Activated CD4-positive, alpha-beta T cell treated with anti-CD3 and anti-CD28 coated beads for 48 hours (primary cell): ENCODE data around the gene TOX2.

Experiments used
- DNase-seq: peaks from one replicate; pipeline ENCODE4 v3.0.0-alpha.2; 2020

The TOX2 gene

DNA sequence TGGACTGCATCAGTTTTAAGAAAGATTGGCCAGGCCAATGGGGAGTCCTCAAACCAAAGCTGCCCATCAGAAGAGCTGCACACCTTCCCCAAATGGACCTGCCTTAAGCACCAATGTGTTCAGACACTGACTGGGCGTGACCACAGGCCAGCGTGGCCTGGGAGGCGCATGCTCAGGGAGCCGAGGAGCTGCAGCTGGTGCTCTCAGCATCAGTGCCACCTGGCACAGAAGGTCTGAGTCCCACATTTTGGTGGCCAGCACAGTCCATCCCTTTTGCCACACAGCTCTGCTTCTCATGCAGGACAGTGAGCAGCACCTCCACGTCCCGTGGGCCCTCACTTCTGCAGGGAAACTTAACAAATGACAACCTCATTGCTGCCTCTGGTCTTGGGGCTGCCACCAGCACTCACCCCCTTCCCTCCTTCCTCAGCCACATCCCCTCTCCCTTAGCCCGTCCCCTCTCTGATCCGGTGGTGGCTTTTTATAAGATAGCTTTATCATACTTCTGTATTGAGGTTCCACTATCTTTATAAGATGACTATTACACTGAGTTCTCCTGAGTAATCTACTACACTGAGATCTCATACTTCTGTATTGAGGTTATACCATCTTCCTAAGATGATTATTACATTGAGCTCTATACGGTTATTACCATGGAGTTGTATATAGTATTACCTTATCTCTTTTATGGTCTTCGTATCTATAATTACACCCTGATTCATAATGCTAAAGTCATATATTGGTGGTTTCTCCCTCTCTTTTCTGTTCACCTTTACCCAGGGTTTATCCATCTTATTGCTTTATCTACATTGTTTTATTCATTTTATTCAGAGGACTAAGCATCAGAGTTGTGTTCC, 109.1 kb downstream of the TOX2 start:
- DNase-seq, result no peak

GRCh38 chr20:44024820-44025580, 110.3 kb downstream of the TOX2 start:
- no peak for DNase-seq

DNA sequence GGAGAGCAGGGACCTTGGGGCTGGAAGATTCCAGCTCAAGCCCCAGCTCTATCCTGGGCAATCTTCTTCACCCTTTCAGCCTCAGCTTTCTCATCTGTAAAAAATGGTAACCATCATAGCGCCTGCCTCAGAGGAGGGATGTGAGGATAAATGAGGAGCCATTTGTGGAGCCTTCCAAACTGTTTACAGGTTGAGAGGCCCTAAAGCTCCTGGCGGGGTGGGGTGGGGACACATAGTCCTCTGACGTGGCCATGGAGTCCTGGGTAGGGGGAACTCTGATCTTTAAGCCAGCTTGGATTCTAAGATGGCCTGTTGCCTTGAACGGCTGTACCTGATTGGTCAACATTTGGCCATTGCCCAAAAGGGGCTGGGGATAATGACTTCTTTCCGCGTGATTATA, 111.1 kb downstream of the TOX2 start:
- no peak for DNase-seq

DNA sequence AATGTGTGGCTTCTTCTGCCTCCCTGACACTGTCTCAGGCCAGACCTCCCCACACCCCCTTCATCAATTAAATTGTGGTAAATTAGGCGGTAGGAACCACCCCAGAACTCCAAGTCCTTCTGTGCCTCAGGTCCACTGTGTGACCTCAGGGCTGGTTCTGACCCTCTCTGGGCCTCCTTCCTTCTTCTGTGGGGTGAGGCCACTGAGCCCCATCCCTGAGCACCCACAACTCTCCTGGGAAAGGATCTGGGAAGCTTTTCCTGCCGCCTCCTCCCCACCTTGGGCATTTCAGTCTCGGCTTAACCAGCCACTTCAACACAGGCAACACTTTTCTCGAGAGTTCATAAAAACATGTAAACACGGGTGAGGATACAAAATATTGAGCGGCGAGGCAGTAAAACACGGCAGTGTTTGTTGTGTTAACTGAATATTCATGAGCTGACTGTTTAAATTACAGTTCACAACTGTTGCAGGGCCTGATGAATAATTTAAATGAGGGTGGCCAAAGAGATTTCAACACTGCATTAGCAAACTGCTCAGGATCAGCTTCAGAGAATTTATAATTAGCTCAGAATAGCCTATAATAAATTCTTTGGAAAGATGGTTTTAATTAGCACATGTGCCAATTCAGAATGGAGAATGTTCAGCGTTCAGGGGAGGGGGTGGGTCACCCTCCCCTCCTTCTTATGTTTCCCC, 112.1 kb downstream of the TOX2 start:
- no peak for DNase-seq

GRCh38 chr20:44027343-44028002, 112.8 kb downstream of the TOX2 start:
- no peak for DNase-seq

DNA sequence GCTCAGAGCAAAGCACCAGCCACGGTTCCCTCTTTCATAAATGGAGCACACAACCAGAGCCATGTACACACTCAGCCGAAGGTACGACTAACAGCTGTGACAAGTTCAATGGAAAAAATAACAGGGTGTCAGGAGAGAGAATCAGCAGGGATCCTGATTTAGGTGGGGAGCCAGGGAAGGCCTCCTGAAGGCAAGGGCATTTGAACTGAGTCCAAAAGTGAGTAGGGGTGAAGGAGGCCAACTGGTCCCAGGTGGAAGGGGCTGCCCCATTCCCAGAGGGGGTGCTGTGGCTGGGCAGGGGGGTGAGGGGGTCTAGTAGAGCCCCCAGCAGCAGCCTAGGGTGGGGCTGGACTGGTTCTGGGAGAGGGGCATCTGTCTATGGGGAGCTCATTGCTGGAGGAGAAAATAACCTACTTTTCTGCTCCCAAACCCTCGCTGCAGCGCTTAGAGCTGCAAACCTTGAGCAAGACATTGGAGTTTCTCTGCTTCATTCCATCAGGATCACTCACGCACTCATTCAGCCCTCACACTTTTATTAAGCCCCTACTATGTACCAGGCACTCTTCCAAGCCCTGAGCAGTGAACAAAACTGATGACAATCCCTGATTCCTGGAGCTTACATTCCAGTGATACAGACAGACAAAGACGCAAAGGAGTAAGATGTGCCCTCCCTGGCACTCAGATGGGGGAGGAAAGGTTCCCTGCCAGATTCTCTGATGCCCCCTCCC, 113.5 kb downstream of the TOX2 start:
- DNase-seq, result no peak

DNA sequence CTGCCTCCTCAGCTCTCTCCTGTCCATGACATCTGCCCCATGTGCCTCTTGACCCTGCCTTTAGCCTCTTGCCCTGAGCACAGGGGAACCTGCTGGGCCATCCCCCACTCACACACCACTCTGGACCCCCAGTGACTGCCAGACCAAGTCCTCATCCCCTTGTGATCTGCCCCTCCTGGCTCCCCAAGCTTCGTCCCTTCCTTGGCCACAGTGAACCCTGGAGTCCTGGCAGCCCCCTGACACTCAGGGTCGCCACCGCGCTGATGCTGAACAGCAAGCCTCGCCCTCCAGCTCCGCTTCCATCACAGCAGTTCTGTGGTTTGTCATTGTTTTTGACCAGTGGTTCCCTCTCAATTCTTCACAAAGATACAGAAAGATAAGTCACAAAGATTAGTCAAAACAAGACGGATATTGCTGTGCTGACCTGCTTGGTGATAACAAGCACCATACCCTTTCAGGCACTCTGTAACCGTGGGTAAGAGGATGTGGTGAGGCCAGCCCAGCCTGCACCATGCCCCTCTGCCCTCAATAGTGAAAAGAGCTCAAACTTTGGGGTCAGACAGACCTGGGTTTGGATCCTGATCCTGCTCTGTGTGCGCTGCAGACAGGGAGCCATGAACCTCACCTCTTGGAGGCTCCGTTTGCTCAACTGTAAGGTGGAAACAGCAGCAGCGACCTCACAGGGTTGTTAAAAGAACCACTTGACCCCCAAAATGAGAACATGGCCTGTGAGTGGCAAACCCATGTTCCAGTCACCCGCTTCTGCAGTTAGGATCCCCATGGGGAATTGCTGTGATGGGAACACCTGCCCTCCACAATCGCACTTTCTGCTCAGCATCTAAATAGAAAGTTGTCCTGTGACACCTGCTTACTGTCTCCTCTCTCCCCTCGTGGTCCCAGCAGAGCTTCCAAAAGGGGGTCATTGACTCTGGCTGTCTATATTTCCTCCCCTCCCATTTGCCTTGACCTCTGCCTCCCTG, 114.5 kb downstream of the TOX2 start:
- DNase-seq, result peak; percentile 51

- DNase-seq, result no peak
These were observed 115.2 kb downstream of the TOX2 start for GRCh38 chr20:44029848-44030230.

DNA sequence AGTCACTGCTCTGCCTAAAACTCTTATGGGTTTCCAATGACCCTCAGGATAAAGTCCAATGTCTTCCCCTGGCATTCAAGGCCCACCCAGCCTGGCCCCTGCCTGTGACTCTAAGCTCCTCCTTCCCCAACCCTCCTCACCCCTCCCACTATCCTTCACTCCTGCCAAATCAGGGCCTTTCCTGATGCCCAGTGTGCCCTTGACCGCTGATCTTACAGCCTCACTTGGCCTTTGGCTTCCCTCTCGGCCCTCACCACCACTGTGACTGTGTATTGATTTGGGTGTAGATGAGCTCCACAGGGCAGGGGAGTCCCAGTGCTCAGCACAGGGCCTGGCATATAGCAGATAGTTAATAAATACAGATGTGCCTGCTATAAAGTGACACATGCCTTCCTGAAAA, 115.7 kb downstream of the TOX2 start:
- DNase-seq, result no peak

- DNase-seq, result no peak
These were observed 116.4 kb downstream of the TOX2 start for GRCh38 chr20:44031001-44031574.

DNA sequence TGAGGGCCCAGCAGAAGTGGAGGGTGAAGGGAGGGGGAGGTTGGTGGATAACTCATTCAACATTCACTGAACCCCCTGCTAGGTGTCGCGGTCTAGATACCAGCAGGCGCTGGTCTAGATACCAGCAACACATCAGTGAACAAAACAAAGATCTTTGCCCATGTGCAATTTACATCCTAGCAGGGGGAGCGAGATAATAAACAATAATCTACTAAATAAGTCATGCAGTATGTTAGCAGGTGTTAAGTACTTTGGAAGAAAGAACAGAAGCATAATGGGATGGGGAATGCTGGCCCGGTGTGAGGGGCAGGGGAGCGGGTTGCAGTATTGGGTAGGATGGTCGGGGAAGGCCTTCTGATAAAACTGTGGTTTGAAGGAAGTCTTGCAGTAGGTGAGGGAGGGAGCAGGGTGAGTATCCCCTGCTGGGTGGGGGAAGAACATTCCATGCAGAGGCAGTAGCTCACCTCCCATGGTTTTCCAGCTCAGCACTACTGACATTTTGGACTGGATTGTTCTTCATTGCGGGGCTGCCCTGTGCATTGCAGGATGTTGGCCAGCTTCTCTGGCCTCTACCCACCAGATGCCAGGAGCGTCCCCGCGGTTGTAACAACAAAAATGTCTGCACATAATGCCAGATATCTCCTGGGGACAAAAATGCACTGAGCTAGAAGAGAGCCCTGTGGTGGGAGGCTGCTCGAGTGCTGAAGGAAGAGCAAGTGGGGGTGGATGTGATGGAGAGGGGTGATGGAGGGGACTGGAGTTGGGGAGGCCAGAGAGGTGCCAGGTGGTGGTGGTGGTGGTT, 117.3 kb downstream of the TOX2 start:
- no peak for DNase-seq

DNA sequence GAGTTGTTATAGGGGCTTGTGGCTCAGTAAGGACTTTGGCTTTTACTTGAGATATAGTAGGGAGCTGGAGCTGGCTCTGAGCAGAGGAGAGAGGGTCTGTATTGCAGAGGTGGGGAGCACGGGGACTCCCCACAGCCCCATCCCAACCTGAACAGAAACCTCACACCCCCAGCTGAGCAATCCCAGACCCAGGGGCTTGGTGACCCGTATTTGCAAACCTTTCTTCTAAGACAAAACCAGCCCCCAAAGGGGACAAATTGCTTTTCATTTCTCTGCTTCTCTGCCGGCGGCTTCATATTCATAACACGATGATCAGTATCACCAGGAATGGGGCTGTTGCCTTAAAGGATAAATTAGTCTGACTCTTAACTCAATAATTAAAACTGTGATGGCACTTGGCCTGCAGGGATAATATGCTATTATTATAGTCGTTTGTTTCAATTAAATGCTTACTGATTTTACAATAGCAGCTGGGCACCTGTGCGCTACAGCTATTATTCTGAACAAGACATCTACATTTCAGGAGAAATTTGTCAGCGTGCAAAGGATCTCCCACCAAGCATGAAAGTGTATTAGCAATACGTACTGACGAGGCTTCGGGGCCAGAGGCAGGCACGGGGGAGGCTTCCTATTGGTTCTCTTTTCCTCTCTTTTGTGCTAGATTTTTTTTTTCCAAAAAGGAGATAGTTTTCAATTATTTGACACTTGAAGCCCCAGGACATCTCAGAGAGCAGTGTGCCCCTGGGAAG, 118.1 kb downstream of the TOX2 start:
- DNase-seq, result no peak

DNA sequence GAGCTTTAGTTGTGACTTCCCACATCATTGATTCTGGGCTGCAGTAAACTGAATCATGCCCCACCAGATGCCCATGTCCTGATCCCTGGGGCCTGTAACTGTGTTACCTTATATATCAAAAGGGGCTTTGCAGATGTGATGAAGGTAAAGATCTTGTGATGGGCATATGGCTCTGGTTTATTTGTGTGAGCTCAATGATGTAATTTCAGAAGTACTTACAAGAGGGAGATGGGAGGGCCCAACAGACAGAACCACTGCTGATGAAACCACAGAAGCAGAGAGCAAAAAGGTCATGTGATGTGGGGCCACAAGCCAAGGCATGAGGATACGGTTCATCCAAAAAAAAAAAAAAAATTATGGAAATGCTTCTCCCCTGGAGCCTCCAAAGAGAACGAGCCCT, 118.7 kb downstream of the TOX2 start:
- DNase-seq, result no peak

DNA sequence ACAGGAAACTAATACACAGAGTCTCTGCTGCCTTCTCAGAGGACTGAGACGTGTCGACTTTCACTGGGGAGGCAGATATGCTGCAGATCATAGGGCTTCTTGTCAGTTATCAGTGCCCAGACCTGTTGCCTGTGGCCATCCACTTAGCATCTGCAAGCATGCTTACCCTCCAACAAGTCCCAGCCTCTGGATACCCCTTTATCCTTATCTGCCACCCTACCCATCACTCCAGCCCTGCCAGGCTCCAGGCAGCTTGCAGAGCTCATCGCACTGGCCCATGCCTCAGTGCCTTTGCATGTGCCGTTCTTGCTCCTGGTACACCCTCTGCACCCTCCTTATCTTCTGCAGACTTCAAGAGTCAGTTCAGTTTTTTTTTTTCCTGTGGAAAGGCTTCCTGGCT, 119.2 kb downstream of the TOX2 start:
- DNase-seq, result no peak

DNA sequence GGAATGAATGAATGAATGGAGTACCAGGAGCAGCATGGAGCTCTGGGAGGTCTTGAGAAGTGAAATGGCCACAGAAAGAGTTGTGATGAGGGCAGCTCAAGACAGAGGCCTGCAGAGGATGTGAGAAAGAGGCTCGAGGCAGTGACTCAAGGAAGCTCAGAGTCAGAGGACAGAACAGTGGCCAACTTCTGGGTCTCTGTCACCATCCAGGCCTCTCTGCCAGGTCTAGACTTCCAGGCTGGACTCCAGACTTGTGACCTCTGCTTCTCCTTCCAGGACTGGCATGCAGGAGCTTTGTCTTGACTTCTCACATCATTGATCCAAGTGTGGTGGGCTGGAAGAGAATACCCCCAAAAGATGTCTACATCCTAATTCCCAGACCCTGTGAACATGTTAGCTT, 119.8 kb downstream of the TOX2 start:
- no peak for DNase-seq

- no peak for DNase-seq
These were observed 120.4 kb downstream of the TOX2 start for GRCh38 chr20:44034965-44035635.

GRCh38 chr20:44035924-44036323, 121.3 kb downstream of the TOX2 start:
- no peak for DNase-seq

DNA sequence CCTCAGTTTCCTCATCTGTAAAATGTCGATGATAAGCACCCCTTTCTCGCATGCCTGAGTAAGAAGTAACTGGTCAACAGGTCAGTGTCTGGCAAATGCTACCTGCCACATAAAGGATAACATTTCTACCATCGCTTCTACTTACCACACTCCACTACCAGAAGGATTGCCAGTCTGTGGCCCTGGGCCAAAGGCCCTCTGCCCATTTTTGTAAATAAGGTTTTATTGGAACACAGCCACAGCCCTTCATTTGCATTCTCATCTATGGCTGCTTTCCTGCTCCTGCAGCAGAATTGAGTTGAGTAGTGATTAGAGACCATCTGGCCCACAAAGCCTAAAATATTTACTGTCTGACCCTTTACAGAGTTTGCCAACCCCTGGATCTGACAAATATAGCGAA, 121.8 kb downstream of the TOX2 start:
- no peak for DNase-seq

DNA sequence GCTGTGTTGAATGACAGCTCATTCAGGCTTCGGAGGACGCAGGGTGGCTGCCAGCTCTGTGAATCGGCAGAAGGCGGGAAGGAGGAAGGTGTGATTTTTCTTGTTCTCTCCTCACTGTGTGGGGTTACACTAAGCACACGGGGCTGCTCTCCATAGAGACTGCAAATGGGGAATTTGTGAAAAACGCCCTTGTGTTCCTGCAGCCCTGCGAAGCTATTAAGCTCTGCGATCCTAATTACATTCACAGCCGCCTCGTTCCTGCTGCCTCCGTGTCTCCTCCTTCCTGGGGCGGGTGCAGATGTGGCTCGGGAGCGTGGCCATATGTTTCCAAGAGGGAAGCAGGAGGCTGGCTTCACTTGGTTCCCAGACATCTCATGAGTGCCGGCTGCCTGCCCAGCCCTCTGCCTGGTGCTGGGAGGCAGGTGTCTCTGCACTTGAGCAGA, 124.0 kb downstream of the TOX2 start:
- no peak for DNase-seq
